Epithelial cell of proximal tubule (primary cell): ENCODE measurements around the gene KIAA2012. TPM values are rescaled to one million over a fixed set of nuclear protein-coding genes. Genes with fewer than 3 reads are reported as not detected.

Source experiments
- DNase-seq: peaks from one replicate; pipeline ENCODE4 v3.0.0-alpha.2; 2011; ENCODE audit warnings: low read depth
- H3K4me3 ChIP-seq: 2 replicates; pipeline ENCODE4 v1.5.1; 2011; ENCODE audit warnings: low read depth, mild to moderate bottlenecking, low read length
- CTCF ChIP-seq: conservative IDR thresholded peaks from 2 replicates; pipeline ENCODE4 v1.5.1; 2012; ENCODE audit warnings: low read depth, mild to moderate bottlenecking, low read length
- total RNA-seq: library from RNA; depleted of rRNA; stranded (reverse); fragments of >200 nt; gene quantifications from 2 replicates; pipeline ENCODE4 v1.2.3, GENCODE V29; 2015

The KIAA2012 gene
- total RNA-seq, 1 donor from 2014 or later: not detected

GRCh38 chr2:202101026-202101579, 28.0 kb downstream of the KIAA2012 start:
- DNase-seq: no peak
- no peak overlapping the region for H3K4me3 ChIP-seq
- TF ChIP-seq CTCF: no peak

GRCh38 chr2:202102425-202103000, 29.5 kb downstream of the KIAA2012 start:
- H3K4me3 ChIP-seq: no peak overlapping the region
- no peak for DNase-seq
- TF ChIP-seq CTCF: no peak

DNA sequence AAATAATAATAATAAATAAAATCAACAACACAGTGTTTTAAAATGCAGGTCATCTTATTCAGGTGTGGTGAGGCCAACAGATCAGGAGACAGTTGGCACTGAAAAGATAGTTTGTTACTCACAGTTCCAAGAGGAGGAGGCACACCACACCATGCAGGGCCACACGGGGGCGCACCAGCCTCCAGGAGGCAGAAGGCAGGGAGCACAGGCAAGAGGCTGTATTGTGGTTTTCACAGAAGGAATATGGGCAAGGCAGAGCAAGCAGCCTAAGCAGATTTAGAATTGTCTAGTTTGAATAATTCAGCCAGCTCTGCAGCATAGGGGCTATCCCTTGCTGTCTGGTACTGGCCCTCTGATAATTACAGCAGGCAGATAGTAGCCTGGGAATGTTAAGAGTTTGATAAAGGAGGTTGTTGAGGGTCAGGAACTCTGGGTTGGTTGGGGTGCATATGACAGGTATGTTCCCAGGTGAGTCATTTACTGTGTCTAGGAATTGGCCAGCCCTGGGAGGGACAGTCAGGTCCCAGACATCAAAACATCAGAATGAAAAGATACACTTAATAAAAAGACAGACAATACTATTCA, 31.3 kb downstream of the KIAA2012 start:
- DNase-seq: no peak
- no peak overlapping the region for H3K4me3 ChIP-seq
- TF ChIP-seq CTCF: peak; percentile 82

DNA sequence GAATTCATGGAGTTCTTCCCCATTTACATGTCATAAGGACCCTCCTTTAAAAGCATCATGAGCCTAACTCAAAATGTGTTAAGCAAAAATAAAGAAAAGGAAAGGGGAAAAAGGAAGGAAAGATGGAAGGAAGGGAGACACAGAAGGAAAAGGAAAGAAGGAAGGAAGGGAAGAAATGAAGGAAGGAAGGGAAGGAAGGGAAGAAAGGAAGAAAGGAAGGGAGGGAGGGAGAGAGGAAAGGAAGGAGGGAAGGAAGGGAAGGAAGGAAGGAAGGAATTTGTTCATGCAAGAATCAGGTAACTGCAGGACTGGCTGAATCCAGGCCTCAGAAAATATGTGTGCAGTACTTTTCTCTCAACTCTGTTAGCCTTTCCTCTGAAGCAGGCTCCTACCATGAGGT, 32.0 kb downstream of the KIAA2012 start:
- no peak for TF ChIP-seq CTCF
- no peak for DNase-seq
- no peak overlapping the region for H3K4me3 ChIP-seq

DNA sequence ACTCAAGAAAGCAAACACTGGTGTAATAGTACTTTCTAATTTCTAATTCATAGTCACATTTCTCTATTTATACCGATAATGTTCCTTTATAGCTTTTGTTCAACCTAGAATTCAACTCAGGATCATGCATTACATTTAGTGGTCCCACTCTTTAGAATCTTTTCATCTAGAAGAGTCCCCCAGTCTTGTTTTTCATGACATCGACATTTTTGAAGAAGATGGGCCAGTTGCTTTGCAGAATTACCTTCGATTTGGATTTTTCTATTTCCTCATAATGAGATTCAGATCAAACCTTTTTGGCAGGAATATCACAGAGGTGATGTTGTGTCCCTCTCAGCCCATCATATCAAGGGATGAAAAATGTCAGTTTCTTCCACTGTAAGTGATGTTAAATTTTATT, 35.3 kb downstream of the KIAA2012 start:
- DNase-seq: no peak
- TF ChIP-seq CTCF: no peak
- no peak overlapping the region for H3K4me3 ChIP-seq

GRCh38 chr2:202109139-202109736, 36.2 kb downstream of the KIAA2012 start:
- no peak for DNase-seq
- no peak overlapping the region for H3K4me3 ChIP-seq
- TF ChIP-seq CTCF: no peak
